Measurements from ENCODE around the gene PRRG1. TPM values are rescaled to one million over a fixed set of nuclear protein-coding genes. Genes with fewer than 3 reads are reported as not detected.
"Not testable (repeated sequence)": the region's sequence is repeated elsewhere in the genome, so short reads cannot be mapped to it uniquely, and the experiment has no call there.

PRRG1 gene
- total and polyA plus RNA-seq, 4 experiments from 2014 or later: not detected

DNA sequence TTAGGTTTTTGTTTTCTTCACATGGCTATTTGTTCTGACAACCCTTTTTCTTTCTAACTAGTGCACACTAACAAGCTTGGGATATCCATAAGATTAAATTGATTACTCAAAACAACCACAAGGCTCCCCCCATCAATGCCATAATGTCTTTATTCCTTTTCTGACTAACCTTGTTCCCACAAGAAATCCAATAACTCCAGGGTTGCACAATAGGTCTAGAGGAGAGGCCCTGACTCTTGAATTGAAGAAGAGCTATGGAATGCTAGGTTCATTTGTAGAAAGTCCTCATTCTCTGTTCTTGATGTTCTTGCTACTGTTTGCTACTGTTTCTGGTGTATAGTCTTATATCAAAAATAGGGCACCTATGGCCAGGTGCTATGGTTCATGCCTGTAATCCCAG lies 71.0 kb downstream of the PRRG1 start:
- Histone ChIP-seq H3K4me3 (ENCODE audit: low read length in 2 of 2) (no peak overlapping the region), H3K4me1 (ENCODE audit: insufficient read depth, low read length) (no peaks in the 10 kb centered on the region), H3K27me3 (ENCODE audit: insufficient read depth, low read length) (no peaks in the 10 kb centered on the region), H3K27ac (ENCODE audit: low read depth, low read length) (no peak overlapping the region), H3K9me3 (ENCODE audit: control insufficient read depth in 1 of 2, low read length in 2 of 2) (no peaks in the 10 kb centered on the region), H3K36me3 (ENCODE audit: insufficient read depth, low read length) (no peaks in the 10 kb centered on the region)
- intact Hi-C loops (cut with micrococcal nuclease): no loop called here
- Mint-ChIP-seq H3K4me1 (no peaks in the 10 kb centered on the region), H3K9me3 (no peaks in the 10 kb centered on the region), H3K4me3 (no peak overlapping the region), H3K27ac (no peak overlapping the region), H3K36me3 (no peaks in the 10 kb centered on the region), H3K27me3 (no peaks in the 10 kb centered on the region)
- no peak for DNase-seq
- ChIA-PET POLR2A (ENCODE audit: partially characterized antibody) (no interaction called here), CTCF (ENCODE audit: partially characterized antibody) (no interaction called here)

DNA sequence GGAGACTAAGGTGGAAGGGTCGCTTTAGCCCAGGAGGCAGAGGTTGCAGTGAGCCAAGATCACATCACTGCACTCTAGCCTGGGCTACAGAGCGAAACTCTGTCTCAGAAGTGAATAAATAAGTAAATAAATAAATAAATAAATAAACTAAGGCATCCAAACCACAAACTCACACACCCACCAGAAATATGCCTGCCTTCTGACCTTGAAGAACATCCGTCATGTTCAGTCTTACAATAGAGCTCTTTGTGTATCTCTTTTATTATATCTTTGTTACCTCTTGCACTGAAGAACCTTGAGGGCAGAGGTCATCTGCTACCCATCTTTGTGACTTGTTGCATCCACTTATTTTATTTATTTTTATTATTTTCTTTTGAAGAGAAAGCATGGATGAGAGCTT lies 71.6 kb downstream of the PRRG1 start:
- H3K9me3 ChIP-seq (ENCODE audit: control insufficient read depth in 1 of 2, low read length in 2 of 2): no peaks in the 10 kb centered on the region
- H3K4me3 ChIP-seq (ENCODE audit: low read length in 2 of 2): no peak overlapping the region
- Mint-ChIP-seq H3K27me3 (no peaks in the 10 kb centered on the region), H3K4me1 (no peaks in the 10 kb centered on the region), H3K4me3 (no peak overlapping the region), H3K36me3 (no peaks in the 10 kb centered on the region), H3K27ac (no peak overlapping the region), H3K9me3 (no peaks in the 10 kb centered on the region)
- ChIA-PET POLR2A (ENCODE audit: partially characterized antibody) (no interaction called here), CTCF (ENCODE audit: partially characterized antibody) (no interaction called here)
- H3K27ac ChIP-seq (ENCODE audit: low read depth, low read length): no peak overlapping the region
- intact Hi-C loops (cut with micrococcal nuclease): no loop called here
- no peaks in the 10 kb centered on the region for H3K36me3 ChIP-seq (ENCODE audit: insufficient read depth, low read length)
- no peaks in the 10 kb centered on the region for H3K4me1 ChIP-seq (ENCODE audit: insufficient read depth, low read length)
- no peak for DNase-seq
- H3K27me3 ChIP-seq (ENCODE audit: insufficient read depth, low read length): no peaks in the 10 kb centered on the region

DNA sequence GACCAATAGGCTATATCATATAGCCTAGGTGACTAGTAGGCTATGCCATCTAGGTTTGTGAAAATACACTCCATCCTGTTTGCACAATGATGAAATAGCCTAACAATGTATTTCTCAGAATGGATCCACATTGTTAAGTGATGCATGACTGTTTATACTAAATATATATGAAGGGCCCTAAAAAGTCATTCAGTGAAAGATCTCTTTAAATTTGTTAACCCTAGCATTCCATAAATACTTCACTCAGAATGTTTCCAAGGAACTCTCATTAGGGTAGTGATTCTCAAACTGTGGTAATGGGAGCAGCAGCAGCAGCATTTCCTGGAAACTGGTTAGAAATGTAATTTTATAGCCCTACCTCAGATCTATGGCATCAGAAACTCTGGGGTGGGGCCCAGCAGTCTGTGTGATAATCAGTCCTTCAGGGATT lies 74.9 kb downstream of the PRRG1 start:
- H3K27me3 ChIP-seq (ENCODE audit: insufficient read depth, low read length): no peaks in the 10 kb centered on the region
- H3K27ac Mint-ChIP-seq: no peak overlapping the region
- H3K4me3 ChIP-seq (ENCODE audit: low read length in 2 of 2): no peak overlapping the region
- no peaks in the 10 kb centered on the region for H3K36me3 Mint-ChIP-seq
- ChIA-PET POLR2A (ENCODE audit: partially characterized antibody) (no interaction called here), CTCF (ENCODE audit: partially characterized antibody) (no interaction called here)
- H3K4me1 ChIP-seq (ENCODE audit: insufficient read depth, low read length): no peaks in the 10 kb centered on the region
- H3K27ac ChIP-seq (ENCODE audit: low read depth, low read length): no peak overlapping the region
- no peaks in the 10 kb centered on the region for H3K36me3 ChIP-seq (ENCODE audit: insufficient read depth, low read length)
- no peak overlapping the region for H3K4me3 Mint-ChIP-seq
- H3K4me1 Mint-ChIP-seq: no peaks in the 10 kb centered on the region
- H3K9me3 Mint-ChIP-seq: no peaks in the 10 kb centered on the region
- DNase-seq: no peak
- no peaks in the 10 kb centered on the region for H3K27me3 Mint-ChIP-seq
- H3K9me3 ChIP-seq (ENCODE audit: control insufficient read depth in 1 of 2, low read length in 2 of 2): no peaks in the 10 kb centered on the region
- intact Hi-C loops (cut with micrococcal nuclease): no loop called here

DNA sequence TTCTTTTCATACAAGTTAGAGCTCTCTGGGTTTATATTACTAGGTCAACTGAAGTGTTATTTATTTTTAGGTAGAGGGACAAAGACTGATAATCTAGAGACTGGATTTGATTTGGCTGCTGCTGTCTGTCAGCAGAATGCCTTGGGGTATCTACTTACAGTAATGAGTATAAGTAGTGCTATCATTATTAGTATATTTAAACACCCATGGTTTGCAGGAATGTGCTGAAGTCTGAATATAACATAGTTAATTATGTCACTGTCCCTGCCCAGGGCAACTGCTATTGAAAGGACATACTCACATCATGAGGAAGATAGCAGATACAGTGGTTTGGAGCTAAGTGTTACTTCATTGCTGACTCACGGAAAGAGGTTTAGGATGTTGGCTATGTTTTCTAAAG lies 76.2 kb downstream of the PRRG1 start:
- H3K36me3 ChIP-seq (ENCODE audit: insufficient read depth, low read length): no peaks in the 10 kb centered on the region
- no peak overlapping the region for H3K27ac ChIP-seq (ENCODE audit: low read depth, low read length)
- no peaks in the 10 kb centered on the region for H3K36me3 Mint-ChIP-seq
- ChIA-PET CTCF (ENCODE audit: partially characterized antibody) (no interaction called here), POLR2A (ENCODE audit: partially characterized antibody) (no interaction called here)
- no peak overlapping the region for H3K27ac Mint-ChIP-seq
- intact Hi-C loops (cut with micrococcal nuclease): no loop called here
- H3K4me3 Mint-ChIP-seq: no peak overlapping the region
- no peak overlapping the region for H3K4me3 ChIP-seq (ENCODE audit: low read length in 2 of 2)
- H3K4me1 ChIP-seq (ENCODE audit: insufficient read depth, low read length): no peaks in the 10 kb centered on the region
- no peaks in the 10 kb centered on the region for H3K27me3 ChIP-seq (ENCODE audit: insufficient read depth, low read length)
- H3K9me3 ChIP-seq (ENCODE audit: control insufficient read depth in 1 of 2, low read length in 2 of 2): no peaks in the 10 kb centered on the region
- H3K4me1 Mint-ChIP-seq: no peaks in the 10 kb centered on the region
- H3K9me3 Mint-ChIP-seq: no peaks in the 10 kb centered on the region
- DNase-seq: no peak
- H3K27me3 Mint-ChIP-seq: no peaks in the 10 kb centered on the region

DNA sequence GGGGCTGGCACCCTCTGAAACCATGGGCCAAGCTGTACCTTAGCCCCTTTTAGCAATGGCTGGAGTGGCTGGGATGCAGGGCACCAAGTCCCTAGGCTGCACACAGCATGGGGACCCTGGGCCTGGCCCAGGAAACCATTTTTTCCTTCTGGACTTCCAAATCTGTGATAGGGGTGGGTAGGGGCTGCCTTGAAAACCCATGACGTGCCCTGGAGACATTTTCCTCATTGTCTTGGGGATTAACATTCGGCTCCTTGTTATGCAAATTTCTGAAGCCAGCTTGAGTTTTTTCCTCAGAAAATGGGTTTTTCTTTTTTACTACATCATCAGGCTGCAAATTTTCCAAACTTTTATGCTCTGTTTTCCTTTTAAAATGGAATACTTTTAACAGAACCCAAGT lies 79.8 kb downstream of the PRRG1 start:
- H3K4me1 ChIP-seq (ENCODE audit: insufficient read depth, low read length); H3K27me3 ChIP-seq (ENCODE audit: insufficient read depth, low read length); H3K36me3 ChIP-seq (ENCODE audit: insufficient read depth, low read length); H3K4me3 Mint-ChIP-seq; H3K36me3 Mint-ChIP-seq; H3K4me1 Mint-ChIP-seq; CTCF ChIA-PET (ENCODE audit: partially characterized antibody); intact Hi-C loops (cut with micrococcal nuclease); H3K27me3 Mint-ChIP-seq; H3K27ac ChIP-seq (ENCODE audit: low read depth, low read length); POLR2A ChIA-PET (ENCODE audit: partially characterized antibody); H3K4me3 ChIP-seq (ENCODE audit: low read length in 2 of 2); H3K27ac Mint-ChIP-seq; H3K9me3 Mint-ChIP-seq; DNase-seq; H3K9me3 ChIP-seq (ENCODE audit: control insufficient read depth in 1 of 2, low read length in 2 of 2): not testable (repeated sequence)

DNA sequence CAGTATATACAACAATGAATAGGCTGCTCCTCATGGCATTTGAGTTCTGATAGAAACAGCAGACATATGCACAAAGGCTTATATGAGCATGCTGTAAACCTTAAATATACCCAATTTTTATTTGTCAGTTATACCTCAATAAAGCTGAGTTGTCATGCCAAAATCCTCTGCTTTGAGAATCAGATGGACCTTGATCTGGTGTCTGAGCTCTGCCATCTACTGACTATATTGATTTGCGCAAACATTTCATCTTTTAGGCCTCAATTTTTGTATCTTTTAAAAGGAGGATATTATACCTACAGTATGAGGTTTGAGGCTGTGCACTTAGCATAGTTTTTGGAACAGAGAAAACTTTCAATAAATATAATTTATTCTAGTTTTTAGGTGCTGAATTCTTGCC lies 85.2 kb downstream of the PRRG1 start:
- no peak overlapping the region for H3K27ac ChIP-seq (ENCODE audit: low read depth, low read length)
- DNase-seq: no peak
- Mint-ChIP-seq H3K27me3 (no peaks in the 10 kb centered on the region), H3K36me3 (no peaks in the 10 kb centered on the region), H3K4me3 (no peak overlapping the region), H3K4me1 (no peaks in the 10 kb centered on the region), H3K9me3 (no peaks in the 10 kb centered on the region), H3K27ac (no peak overlapping the region)
- no peaks in the 10 kb centered on the region for H3K9me3 ChIP-seq (ENCODE audit: control insufficient read depth in 1 of 2, low read length in 2 of 2)
- POLR2A ChIA-PET (ENCODE audit: partially characterized antibody): no interaction called here
- H3K4me3 ChIP-seq (ENCODE audit: low read length in 2 of 2): no peak overlapping the region
- no peaks in the 10 kb centered on the region for H3K36me3 ChIP-seq (ENCODE audit: insufficient read depth, low read length)
- CTCF ChIA-PET (ENCODE audit: partially characterized antibody): no interaction called here
- no peaks in the 10 kb centered on the region for H3K27me3 ChIP-seq (ENCODE audit: insufficient read depth, low read length)
- no peaks in the 10 kb centered on the region for H3K4me1 ChIP-seq (ENCODE audit: insufficient read depth, low read length)
- intact Hi-C loops (cut with micrococcal nuclease): no loop called here

DNA sequence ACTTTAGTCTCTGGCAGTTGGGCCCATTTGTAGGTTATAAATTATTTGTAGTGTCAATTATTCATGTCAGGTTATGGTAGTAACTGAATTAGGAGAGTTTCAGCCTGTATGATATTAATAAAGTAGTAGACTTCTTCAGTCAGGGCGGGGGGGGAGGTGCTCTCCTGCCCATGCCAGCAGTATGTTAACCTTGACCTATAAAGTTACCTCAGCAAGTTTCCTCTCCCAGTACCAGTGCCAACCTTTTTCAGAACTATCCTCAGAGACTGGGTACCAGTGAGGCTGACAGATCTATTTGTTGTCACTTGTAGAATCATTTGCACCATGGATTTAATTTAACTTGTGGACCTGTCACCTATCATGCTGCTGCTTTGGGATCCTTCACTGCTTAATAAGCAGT lies 88.0 kb downstream of the PRRG1 start:
- no peak overlapping the region for H3K27ac ChIP-seq (ENCODE audit: low read depth, low read length)
- Mint-ChIP-seq H3K9me3 (no peaks in the 10 kb centered on the region), H3K4me3 (no peak overlapping the region), H3K27ac (no peak overlapping the region), H3K36me3 (no peaks in the 10 kb centered on the region), H3K4me1 (no peaks in the 10 kb centered on the region), H3K27me3 (no peaks in the 10 kb centered on the region)
- no peaks in the 10 kb centered on the region for H3K9me3 ChIP-seq (ENCODE audit: control insufficient read depth in 1 of 2, low read length in 2 of 2)
- no peaks in the 10 kb centered on the region for H3K4me1 ChIP-seq (ENCODE audit: insufficient read depth, low read length)
- no peaks in the 10 kb centered on the region for H3K36me3 ChIP-seq (ENCODE audit: insufficient read depth, low read length)
- ChIA-PET POLR2A (ENCODE audit: partially characterized antibody) (no interaction called here), CTCF (ENCODE audit: partially characterized antibody) (no interaction called here)
- no peak for DNase-seq
- intact Hi-C loops (cut with micrococcal nuclease): no loop called here
- no peaks in the 10 kb centered on the region for H3K27me3 ChIP-seq (ENCODE audit: insufficient read depth, low read length)
- H3K4me3 ChIP-seq (ENCODE audit: low read length in 2 of 2): no peak overlapping the region

DNA sequence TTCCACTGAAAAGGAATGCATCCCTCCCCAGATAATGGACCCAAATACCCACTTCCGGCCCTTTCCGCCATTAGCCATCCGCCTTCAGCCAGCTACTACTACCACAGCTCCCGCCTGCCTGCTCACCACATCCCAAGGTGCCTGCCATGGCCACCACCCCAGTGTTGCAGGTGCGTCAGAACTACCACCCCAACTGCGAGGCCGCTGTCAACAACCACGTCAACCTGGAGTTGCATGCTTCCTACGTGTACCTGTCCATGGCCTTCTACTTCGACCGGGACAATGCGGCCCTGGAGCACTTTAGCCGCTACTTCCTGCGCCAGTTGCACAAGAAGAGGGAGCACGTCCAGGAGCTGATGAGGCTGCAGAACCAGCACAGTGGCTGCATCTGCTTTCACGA lies 92.2 kb downstream of the PRRG1 start:
- Histone ChIP-seq H3K36me3 (ENCODE audit: insufficient read depth, low read length) (no peaks in the 10 kb centered on the region), H3K4me1 (ENCODE audit: insufficient read depth, low read length) (no peaks in the 10 kb centered on the region), H3K27me3 (ENCODE audit: insufficient read depth, low read length) (no peaks in the 10 kb centered on the region), H3K9me3 (ENCODE audit: control insufficient read depth in 1 of 2, low read length in 2 of 2) (no peaks in the 10 kb centered on the region), H3K27ac (ENCODE audit: low read depth, low read length) (no peak overlapping the region), H3K4me3 (ENCODE audit: low read length in 2 of 2) (no peak overlapping the region)
- Mint-ChIP-seq H3K9me3 (no peaks in the 10 kb centered on the region), H3K27me3 (no peaks in the 10 kb centered on the region), H3K4me1 (no peaks in the 10 kb centered on the region), H3K36me3 (no peaks in the 10 kb centered on the region), H3K4me3 (no peak overlapping the region), H3K27ac (no peak overlapping the region)
- intact Hi-C loops (cut with micrococcal nuclease): no loop called here
- ChIA-PET POLR2A (ENCODE audit: partially characterized antibody) (no interaction called here), CTCF (ENCODE audit: partially characterized antibody) (no interaction called here)
- no peak for DNase-seq

Measured in CD4-positive, alpha-beta memory T cell (primary cell).